ENCODE measurements around the gene UBL5.
"Not testable (repeated sequence)": the region's sequence is repeated elsewhere in the genome, so short reads cannot be mapped to it uniquely, and the experiment has no call there.

The UBL5 gene

GRCh38 chr19:9818175-9818733 lies 9.5 kb upstream of the UBL5 start:
- DNase-seq (ENCODE audit: low spot score): no peak

DNA sequence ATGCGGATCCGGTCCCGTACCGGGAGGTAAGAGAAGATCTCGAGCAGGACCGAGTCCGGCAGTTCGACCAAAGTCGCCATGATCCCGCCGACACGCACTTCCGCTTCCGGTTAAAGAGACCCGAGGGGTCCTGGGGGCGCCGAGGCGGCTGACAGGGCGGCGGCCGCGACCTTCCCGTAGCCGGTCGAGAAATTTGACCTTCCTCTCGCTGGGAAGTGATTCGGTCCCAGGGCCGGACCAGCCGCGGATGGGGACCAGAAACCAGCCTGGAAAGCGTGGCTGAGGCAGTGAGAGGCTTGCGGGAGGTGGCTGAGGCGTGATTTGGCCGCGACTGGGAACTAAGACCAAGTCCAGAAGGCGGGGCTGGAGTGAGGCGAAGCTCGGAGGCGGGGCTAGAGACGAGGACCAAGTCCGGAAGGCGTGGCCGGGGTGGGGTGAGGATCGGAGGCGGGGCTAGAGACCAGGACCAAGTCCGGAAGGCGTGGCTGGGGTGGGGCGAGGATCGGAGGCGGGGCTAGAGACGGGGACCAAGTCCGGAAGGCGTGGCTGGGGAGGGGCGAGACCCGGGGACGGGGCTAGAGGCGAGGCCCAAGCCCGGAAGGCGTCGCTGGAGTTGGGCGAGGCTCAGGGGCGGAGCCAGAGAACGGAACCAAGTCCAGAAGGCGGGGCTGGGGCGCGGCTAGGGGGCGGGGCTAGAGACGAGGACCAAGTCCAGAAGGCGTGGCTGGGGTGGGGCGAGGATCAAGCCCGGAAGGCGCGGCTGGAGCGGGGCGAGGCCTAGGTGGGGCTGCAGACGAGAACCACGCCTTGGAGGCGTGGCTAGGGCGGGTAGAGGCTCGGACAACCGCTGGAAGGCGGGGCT lies 8.8 kb upstream of the UBL5 start, which contains the start of gene FBXL12:
Gene FBXL12, minus strand, starts transcription at position 346 of the 862 bp plus-strand sequence. Its CDS starts 266 bp downstream, at position 80.
- peak; percentile 98 for DNase-seq (ENCODE audit: low spot score)

- no peak for DNase-seq (ENCODE audit: low spot score)
Observed at GRCh38 chr19:9819596-9819909, 8.2 kb upstream of the UBL5 start.

GRCh38 chr19:9820034-9820433 lies 7.7 kb upstream of the UBL5 start:
- not testable (repeated sequence) for DNase-seq (ENCODE audit: low spot score)

- no peak for DNase-seq (ENCODE audit: low spot score)
Observed at GRCh38 chr19:9823816-9824215, 3.9 kb upstream of the UBL5 start.

DNA sequence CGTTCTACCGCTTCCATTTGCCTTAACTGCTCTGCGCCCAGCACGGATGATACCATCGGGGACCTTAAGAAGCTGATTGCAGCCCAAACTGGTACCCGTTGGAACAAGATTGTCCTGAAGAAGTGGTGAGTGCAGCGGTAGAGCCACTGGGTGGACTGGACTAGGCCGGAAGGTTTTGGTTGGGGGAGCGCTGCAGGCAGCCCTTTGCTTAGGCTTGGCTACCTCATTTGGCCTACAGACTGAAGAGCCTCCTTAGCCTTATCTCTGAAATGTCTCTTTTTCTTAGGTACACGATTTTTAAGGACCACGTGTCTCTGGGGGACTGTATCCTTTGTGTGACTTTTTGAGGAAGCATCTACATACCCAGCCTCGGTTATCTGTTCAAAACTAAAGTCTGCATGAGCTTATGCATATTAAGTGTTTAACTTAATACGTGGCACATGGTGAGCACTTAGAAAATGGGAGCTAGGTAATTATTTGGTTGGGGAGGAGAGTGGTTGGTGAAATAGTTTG lies 889 bp downstream of the UBL5 start:
- peak; percentile 41 for DNase-seq (ENCODE audit: low spot score)

GRCh38 chr19:9834307-9834725 lies 6.6 kb downstream of the UBL5 start:
- DNase-seq (ENCODE audit: low spot score): no peak

- DNase-seq (ENCODE audit: low spot score): peak; percentile 98
Observed at GRCh38 chr19:9834726-9835506, 7.2 kb downstream of the UBL5 start, which contains the start of gene PIN1. Gene PIN1, plus strand, starts transcription at chr19:9835318. Its CDS starts 27 bp downstream, at chr19:9835345.

GRCh38 chr19:9835507-9835949 lies 7.8 kb downstream of the UBL5 start:
- DNase-seq (ENCODE audit: low spot score): no peak

DNA sequence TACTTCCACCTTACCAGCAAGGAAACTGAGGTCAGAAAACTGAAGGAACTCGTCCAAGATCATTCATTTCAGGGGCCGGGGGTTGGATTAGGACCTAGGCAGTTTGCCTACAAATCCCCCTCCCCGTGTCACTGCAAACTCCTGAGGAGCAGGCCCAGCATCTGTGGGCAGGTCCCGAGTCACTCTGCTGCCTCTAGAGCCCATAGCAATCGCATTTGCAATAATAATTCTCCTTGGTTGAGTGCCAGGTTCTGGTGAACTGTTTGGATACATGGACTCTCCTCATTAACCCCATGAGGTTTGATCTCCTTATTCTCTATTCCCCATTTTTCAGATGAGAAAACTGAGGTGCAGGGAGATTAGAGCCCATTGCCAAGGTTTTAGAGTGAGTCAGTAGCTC lies 8.3 kb downstream of the UBL5 start:
- peak; percentile 76 for DNase-seq (ENCODE audit: low spot score)

GRCh38 chr19:9838324-9838723 lies 10.6 kb downstream of the UBL5 start:
- DNase-seq (ENCODE audit: low spot score): no peak

- DNase-seq (ENCODE audit: low spot score): no peak
Observed at GRCh38 chr19:9839415-9839814, 11.7 kb downstream of the UBL5 start.

DNA sequence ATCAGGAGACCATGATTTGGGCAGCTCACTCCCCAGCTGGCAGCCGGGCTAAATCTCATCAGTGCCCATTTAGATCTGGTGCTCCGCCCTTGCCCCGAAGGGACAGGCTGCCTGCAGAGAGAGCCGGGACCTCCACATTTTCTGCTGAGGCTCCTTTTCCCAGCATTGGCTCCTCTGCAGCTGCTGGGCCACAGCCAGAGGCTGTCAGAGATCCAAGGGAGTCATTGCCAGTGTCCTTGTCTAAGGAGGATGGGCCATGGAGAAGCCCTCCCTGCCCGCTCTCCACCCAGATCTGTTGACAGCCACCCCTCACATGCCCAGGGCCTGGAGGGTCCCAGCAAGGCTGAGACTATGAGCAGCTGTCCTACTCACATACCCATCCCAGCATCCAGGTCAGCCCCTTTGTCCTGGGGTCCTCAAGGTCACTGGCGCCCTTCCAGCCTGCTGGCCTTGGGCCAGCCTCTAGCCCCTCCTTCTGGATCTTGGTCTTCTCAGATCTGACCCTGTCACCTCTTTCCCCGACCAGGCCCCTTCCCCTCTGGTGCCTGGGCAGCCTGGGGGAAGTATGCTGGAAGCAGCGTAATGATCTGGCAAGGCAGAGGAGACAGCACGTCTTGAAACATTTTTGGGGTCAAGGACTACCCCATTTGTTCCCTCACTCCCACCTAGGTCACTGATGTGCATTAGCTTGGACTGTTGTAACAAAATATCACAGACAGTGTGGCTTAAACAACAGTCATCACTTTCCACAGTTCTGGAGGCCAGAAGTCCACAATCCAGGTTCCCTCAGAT lies 15.3 kb downstream of the UBL5 start:
- DNase-seq (ENCODE audit: low spot score): no peak

GRCh38 chr19:9843626-9844273 lies 16.0 kb downstream of the UBL5 start:
- not testable (repeated sequence) for DNase-seq (ENCODE audit: low spot score)

DNA sequence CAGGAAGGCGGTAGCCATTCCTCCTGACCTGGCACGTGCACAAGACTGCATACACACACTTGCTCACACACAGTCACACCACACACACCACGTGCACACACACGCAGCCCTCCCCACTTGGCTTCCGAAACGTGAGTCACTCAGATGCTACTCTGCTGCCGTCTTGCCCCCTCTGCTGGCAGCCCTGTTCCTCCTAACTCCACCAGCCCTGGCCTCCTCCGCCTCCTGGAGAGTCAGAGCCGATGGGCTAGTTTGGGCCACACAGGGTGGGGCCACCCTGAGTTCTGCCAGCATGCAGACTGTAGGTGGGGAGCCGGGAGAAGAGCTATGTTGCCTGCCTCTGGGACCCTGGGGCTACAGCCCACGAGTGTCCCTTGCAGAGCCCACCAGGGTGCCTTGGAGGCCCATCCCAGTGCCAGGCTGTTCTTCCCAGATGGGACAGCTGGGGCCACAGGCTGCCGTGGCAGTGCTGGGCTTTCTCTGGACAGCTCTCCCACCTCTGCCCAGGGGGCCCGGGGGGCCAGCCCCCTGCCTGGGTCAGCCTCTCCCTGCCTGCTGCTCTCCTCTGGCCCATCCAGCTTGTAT lies 19.5 kb downstream of the UBL5 start:
- peak; percentile 96 for DNase-seq (ENCODE audit: low spot score)

DNA sequence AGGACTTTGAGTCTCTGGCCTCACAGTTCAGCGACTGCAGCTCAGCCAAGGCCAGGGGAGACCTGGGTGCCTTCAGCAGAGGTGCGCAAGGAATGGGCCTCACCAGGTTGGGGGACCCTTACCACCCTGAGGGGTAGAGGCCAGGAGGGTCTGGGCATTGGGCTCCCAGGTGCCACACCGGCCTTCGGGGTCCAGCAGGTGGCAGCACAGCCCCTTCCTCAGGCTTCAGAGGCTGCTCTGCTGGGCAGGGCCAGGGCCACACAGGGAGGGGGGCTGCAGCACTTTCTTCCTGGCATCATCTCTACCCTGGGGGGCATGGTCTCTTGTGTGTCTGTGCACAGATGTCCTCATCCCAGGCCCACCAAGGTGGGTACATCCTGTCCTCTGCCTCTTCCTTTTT lies 20.3 kb downstream of the UBL5 start:
- no peak for DNase-seq (ENCODE audit: low spot score)

DNA sequence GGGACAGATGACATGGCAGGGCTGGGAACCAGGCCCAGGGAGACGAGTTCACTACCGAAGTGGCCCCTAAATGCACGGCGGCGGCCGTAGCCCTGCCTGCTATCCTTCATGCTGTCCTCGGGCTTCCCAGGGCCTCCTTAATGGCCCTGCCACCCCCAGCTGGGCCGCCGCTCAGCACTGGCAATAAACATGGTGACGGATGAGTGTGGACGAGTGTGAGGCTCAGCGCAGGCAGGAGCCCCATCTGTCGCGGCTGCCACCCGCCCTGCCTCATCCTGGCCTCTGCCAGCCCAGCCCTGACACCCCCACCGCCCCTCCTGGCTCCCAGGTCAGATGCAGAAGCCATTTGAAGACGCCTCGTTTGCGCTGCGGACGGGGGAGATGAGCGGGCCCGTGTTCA lies 21.0 kb downstream of the UBL5 start:
- no peak for DNase-seq (ENCODE audit: low spot score)

DNA sequence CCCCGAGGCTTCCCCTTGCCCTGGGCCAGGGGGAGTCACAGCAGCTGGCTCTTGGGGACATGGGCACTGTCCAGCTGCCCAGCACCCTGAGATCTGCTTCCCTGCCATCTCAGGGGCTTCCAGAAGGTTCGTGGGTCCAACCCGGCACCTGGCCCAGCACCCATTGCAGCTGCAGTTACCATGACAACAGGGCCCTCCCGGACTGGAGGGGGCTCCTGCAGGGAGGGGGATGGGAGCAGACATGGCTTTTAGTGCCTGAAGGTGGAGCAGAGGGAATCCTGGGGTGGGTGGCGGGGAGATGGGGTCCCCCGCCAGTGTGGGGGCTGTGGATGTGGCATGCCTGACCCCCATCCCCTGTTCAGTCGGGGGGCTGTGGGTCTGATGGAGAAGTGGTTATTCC lies 22.1 kb downstream of the UBL5 start:
- no peak for DNase-seq (ENCODE audit: low spot score)

DNA sequence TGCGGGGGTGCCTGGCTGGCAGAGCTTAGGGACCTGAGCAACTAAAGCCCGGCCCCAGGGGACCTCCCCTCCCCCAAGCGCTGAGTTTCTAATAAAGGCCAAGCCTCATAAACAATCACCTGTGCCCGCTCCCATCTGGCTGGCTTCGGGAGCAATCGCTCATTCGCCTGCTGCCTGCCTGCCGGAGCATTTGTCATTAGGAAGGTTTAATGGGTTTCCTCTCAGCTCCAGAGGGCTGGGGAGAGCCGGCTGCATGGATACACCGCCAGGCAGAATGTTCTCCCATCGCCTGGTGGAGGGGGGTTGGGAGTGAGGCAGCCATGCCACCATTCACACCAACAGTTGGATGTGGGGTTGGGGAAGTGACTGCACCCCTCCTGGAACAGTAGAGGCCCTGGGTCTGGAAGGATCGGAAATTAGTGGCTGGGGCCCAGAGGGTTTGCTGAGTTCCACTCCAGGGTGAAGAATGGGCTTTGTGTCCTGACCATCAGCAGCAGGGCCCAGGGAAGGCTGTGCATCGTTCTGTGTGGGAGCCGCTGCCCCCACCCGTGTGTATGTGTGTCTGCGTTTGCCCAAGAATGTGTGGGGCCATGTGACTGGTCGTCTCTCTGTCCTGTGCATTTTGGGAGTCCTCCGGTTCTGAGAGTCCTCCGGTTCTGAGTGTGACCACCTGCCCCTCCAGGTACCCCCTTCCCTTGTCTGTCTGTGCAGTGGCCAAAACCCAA lies 22.7 kb downstream of the UBL5 start:
- DNase-seq (ENCODE audit: low spot score): no peak

DNA sequence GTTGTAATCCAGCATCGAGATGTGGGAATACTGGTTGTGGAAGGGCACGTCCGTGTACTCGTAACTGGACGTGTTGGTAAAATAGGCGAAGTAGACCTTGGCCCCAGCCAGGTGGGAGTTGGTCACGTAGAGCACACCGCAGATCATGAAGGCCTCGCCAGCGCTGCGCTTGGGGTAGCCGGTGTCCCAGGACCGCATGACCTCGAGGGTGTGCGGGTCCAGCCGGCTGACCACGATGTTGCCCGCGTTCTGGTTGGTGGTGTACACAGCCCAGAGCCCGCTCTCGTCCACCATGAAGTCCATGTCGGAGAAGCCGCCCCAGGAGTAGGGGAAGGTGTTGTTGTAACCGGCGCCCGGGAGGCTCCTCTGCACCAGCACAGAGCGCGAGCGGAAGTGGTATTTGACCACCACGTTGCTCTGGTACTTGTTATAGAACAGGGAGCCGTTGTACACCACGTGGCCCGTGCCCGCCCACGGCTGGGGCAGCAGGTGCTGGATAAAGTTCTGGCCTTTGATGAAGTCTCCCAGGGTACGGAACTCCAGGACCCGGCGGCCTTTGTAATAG lies 26.6 kb downstream of the UBL5 start:
- DNase-seq (ENCODE audit: low spot score): no peak
